ENCODE data around the gene FHIT.

GRCh38 chr3:59886790-59887189 lies 1364.5 kb downstream of the FHIT start:
- TF ChIP-seq CTCF (IDR thresholded peaks at IDR 0.05) (no peak), POLR2A (IDR thresholded peaks at IDR 0.05; ENCODE audit: low read depth) (no peak), POLR2AphosphoS5 (IDR thresholded peaks at IDR 0.05) (no peak)

Data from esophagus muscularis mucosa (tissue), 3 donors.